DMS153 (cell line): ENCODE data around the gene ACBD5.

Experiments used
- DNase-seq: peaks from one replicate; lab custom pipeline; 2025; lab: John Stamatoyannopoulos, UW

Gene ACBD5

DNA sequence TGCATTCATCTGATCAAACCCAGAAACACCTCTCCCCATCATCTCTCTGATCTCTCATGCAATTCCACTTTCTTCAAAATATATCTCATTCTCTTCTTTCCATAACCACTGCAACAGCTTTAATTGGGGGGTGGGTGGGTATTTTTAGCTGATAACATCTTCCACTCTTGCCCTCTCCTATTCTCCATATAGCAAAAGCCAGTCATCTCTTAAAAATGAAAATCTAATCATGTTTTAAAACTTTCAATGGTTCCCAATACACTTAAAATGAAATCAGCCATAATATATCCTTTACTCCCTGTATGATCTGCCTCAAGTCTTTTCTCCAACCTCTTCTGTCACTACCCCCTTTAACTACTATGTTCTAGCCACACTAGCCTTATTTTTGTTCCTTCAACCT, 87.9 kb downstream of the ACBD5 start:
- DNase-seq, result no peak

GRCh38 chr10:27150261-27150660, 90.3 kb downstream of the ACBD5 start:
- DNase-seq, result no peak

DNA sequence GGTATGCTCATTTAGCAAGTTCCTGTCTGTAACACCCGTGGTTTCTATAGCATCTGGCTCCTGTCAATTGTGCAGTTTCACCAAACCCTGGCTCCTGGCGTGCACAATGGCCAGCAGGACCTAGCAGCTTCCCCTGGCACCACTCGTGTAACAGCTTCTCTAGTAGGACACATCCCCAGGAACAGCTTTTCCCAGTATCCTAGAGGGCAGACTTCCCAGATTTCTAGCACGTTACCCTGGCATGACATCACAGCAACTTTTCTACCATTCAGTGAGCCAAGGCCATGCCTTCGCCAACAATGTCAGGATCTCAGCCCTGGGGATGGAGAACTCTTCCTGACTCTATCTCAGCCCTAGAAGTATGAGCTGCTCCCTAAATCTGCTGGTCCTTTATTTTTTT, 92.9 kb downstream of the ACBD5 start:
- no peak for DNase-seq

- DNase-seq, result no peak
Measured at GRCh38 chr10:27145937-27146336, 94.7 kb downstream of the ACBD5 start.
